ENCODE results near the gene GLIPR1L2. TPM values are rescaled to one million over a fixed set of nuclear protein-coding genes. Genes with fewer than 3 reads are reported as not detected.

Gene GLIPR1L2
- total RNA-seq, 2 donors from 2014 or later: 0.58 TPM; not detected in 1

DNA sequence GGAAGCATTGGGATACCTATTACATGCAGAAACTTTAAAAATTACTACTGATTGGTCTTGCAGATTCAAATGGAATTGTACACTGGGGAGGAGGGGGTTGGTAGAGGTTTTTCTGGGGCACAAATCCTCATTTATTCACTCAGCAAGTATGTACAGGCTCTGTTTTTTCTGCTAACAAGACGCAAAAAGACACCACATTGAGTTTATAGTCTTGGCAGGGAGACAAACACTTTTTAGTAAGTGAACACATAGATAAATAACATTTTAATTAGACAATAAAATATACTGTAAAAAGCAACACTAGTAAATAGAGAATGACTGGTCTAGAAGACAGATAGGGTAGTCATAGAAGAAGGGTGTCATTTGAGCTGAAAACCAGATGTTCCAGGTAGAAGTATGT is 23.8 kb downstream of the GLIPR1L2 start:
- Mint-ChIP-seq H3K36me3 (ENCODE audit: low read depth) (no peaks in the 10 kb centered on the region), H3K4me1 (no peaks in the 10 kb centered on the region), H3K9me3 (no peaks in the 10 kb centered on the region), H3K27ac (no peak overlapping the region), H3K27me3 (ENCODE audit: insufficient read depth) (no peaks in the 10 kb centered on the region), H3K4me3 (no peak overlapping the region)
- no peak overlapping the region for H3K4me3 ChIP-seq (ENCODE audit: low read length)
- 83% methylated on average over 1 of the region's 1 CpG; no CpG with 5 or more reads in 1 of the 2 experiments for WGBS, 2 experiments (ENCODE audit: insufficient coverage in 1 of 2, insufficient read length in 1 of 2)
- H3K4me1 ChIP-seq (ENCODE audit: control insufficient read depth, insufficient read depth, low read length): no peaks in the 10 kb centered on the region
- H3K9me3 ChIP-seq (ENCODE audit: control insufficient read depth, low read length): no peaks in the 10 kb centered on the region
- TF ChIP-seq, protein P1, sequence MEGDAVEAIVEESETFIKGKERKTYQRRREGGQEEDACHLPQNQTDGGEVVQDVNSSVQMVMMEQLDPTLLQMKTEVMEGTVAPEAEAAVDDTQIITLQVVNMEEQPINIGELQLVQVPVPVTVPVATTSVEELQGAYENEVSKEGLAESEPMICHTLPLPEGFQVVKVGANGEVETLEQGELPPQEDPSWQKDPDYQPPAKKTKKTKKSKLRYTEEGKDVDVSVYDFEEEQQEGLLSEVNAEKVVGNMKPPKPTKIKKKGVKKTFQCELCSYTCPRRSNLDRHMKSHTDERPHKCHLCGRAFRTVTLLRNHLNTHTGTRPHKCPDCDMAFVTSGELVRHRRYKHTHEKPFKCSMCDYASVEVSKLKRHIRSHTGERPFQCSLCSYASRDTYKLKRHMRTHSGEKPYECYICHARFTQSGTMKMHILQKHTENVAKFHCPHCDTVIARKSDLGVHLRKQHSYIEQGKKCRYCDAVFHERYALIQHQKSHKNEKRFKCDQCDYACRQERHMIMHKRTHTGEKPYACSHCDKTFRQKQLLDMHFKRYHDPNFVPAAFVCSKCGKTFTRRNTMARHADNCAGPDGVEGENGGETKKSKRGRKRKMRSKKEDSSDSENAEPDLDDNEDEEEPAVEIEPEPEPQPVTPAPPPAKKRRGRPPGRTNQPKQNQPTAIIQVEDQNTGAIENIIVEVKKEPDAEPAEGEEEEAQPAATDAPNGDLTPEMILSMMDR (conservative IDR thresholded peaks at IDR 0.05): no peak
- no peaks in the 10 kb centered on the region for H3K27me3 ChIP-seq (ENCODE audit: control insufficient read depth, insufficient read depth, low read length, poor library complexity, severe bottlenecking)
- H3K27ac ChIP-seq (ENCODE audit: low read depth, low read length): no peak overlapping the region
- no peaks in the 10 kb centered on the region for H3K36me3 ChIP-seq (ENCODE audit: control insufficient read depth, insufficient read depth, low read length)
- no peak for DNase-seq
- no peak overlapping the region for H3K9ac ChIP-seq (ENCODE audit: extremely low read depth, low read length, poor library complexity, severe bottlenecking)

DNA sequence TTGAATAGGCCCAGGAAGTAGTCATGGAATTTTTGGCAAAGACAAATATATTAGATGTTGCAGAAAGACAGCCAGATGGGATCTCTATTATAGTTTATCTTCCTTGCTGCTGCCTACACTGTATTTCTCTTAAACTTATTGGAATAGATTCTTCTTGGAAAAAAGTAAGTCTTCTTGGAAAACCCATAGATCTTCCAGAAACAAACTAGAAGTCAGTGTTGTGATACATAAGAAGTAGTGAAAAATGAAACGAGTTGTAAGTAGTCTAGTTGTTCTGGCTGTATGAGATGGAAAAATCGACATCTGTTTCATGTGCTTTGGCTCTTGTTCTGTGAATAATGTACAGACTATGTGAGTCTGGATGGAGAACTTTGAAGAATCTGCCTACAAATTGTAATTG is 29.0 kb downstream of the GLIPR1L2 start:
- Mint-ChIP-seq H3K36me3 (ENCODE audit: low read depth) (no peaks in the 10 kb centered on the region), H3K9me3 (peaks cover 4% of the 10 kb centered on the region), H3K4me1 (no peaks in the 10 kb centered on the region), H3K27me3 (ENCODE audit: insufficient read depth) (no peaks in the 10 kb centered on the region), H3K27ac (no peak overlapping the region), H3K4me3 (no peak overlapping the region)
- Histone ChIP-seq H3K27me3 (ENCODE audit: control insufficient read depth, insufficient read depth, low read length, poor library complexity, severe bottlenecking) (no peaks in the 10 kb centered on the region), H3K9me3 (ENCODE audit: control insufficient read depth, low read length) (no peaks in the 10 kb centered on the region), H3K27ac (ENCODE audit: low read depth, low read length) (no peak overlapping the region), H3K4me1 (ENCODE audit: control insufficient read depth, insufficient read depth, low read length) (no peaks in the 10 kb centered on the region), H3K36me3 (ENCODE audit: control insufficient read depth, insufficient read depth, low read length) (no peaks in the 10 kb centered on the region), H3K4me3 (ENCODE audit: low read length) (no peak overlapping the region), H3K9ac (ENCODE audit: extremely low read depth, low read length, poor library complexity, severe bottlenecking) (no peak overlapping the region)
- DNase-seq: no peak
- TF ChIP-seq, protein P1 (conservative IDR thresholded peaks at IDR 0.05): no peak
- WGBS, 2 experiments (ENCODE audit: insufficient coverage in 1 of 2, insufficient read length in 1 of 2): 94 to 97% methylated on average over 2 of the region's 2 CpGs

DNA sequence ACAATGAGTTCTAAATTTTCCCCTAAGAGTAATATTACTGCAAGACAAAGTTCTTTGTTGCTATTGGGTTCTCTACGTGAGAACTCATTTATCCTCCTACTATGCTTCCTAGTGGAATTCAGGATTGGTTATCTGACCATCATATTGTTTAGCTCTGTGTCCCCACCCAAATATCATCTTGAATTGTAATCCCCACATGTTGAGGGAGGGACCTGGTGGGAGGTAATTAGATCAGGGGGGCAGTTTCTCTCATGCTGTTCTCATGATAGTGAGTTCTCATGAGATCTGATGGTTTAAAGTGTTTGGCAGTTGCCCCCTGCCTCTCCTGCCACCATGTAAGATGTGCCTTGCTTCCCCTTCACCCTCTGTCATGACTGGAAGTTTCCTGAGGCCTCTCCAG is 36.6 kb downstream of the GLIPR1L2 start:
- Histone ChIP-seq H3K36me3 (ENCODE audit: control insufficient read depth, insufficient read depth, low read length) (no peaks in the 10 kb centered on the region), H3K4me1 (ENCODE audit: control insufficient read depth, insufficient read depth, low read length) (no peaks in the 10 kb centered on the region), H3K27me3 (ENCODE audit: control insufficient read depth, insufficient read depth, low read length, poor library complexity, severe bottlenecking) (no peaks in the 10 kb centered on the region), H3K27ac (ENCODE audit: low read depth, low read length) (no peak overlapping the region), H3K9ac (ENCODE audit: extremely low read depth, low read length, poor library complexity, severe bottlenecking) (no peak overlapping the region), H3K9me3 (ENCODE audit: control insufficient read depth, low read length) (peaks cover 16% of the 10 kb centered on the region), H3K4me3 (ENCODE audit: low read length) (no peak overlapping the region)
- no peak overlapping the region for H3K27ac Mint-ChIP-seq
- TF ChIP-seq, protein P1 (conservative IDR thresholded peaks at IDR 0.05): no peak
- no peaks in the 10 kb centered on the region for H3K27me3 Mint-ChIP-seq (ENCODE audit: insufficient read depth)
- WGBS, 2 experiments (ENCODE audit: insufficient coverage in 1 of 2, insufficient read length in 1 of 2): 0% methylated on average over 1 of the region's 1 CpG; no CpG with 5 or more reads in 1 of the 2 experiments
- H3K4me1 Mint-ChIP-seq: no peaks in the 10 kb centered on the region
- no peak overlapping the region for H3K4me3 Mint-ChIP-seq
- no peak for DNase-seq
- peaks cover 5% of the 10 kb centered on the region for H3K36me3 Mint-ChIP-seq (ENCODE audit: low read depth)
- peaks cover 37% of the 10 kb centered on the region for H3K9me3 Mint-ChIP-seq
